IPS DF 19.7 (cell line): Measurements from ENCODE around the gene CCDC3.
"Not testable (repeated sequence)": the region's sequence is repeated elsewhere in the genome, so short reads cannot be mapped to it uniquely, and the experiment has no call there.

Experiments
- DNase-seq: peaks from one replicate; pipeline ENCODE4 v3.0.0-alpha.2; 2013; ENCODE audit warnings: low read depth, low spot score

Gene CCDC3

GRCh38 chr10:12888470-12888869 is 113.0 kb downstream of the CCDC3 start:
- no peak for DNase-seq

GRCh38 chr10:12887780-12888179 is 113.7 kb downstream of the CCDC3 start:
- DNase-seq, result no peak

GRCh38 chr10:12884851-12885250 is 116.7 kb downstream of the CCDC3 start:
- DNase-seq, result no peak

- no peak for DNase-seq
These were observed 121.1 kb downstream of the CCDC3 start for GRCh38 chr10:12880423-12880822.

GRCh38 chr10:12877150-12877549 is 124.4 kb downstream of the CCDC3 start:
- DNase-seq, result no peak

- DNase-seq, result no peak
These were observed 125.2 kb downstream of the CCDC3 start for GRCh38 chr10:12876266-12876665.

- no peak for DNase-seq
These were observed 126.4 kb downstream of the CCDC3 start for GRCh38 chr10:12875100-12875499.

- DNase-seq, result no peak
These were observed 127.0 kb downstream of the CCDC3 start for GRCh38 chr10:12874501-12874900.

- no peak for DNase-seq
These were observed 128.3 kb downstream of the CCDC3 start for GRCh38 chr10:12873172-12873571.

GRCh38 chr10:12872577-12872976 is 128.9 kb downstream of the CCDC3 start:
- no peak for DNase-seq

- no peak for DNase-seq
These were observed 132.1 kb downstream of the CCDC3 start for GRCh38 chr10:12869427-12869826.

- DNase-seq, result no peak
These were observed 133.3 kb downstream of the CCDC3 start for GRCh38 chr10:12868229-12868628.

- DNase-seq, result not testable (repeated sequence)
These were observed 136.0 kb downstream of the CCDC3 start for GRCh38 chr10:12865515-12865914.

- DNase-seq, result no peak
These were observed 139.1 kb downstream of the CCDC3 start for GRCh38 chr10:12862459-12862858.

GRCh38 chr10:12854988-12855387 is 146.5 kb downstream of the CCDC3 start:
- no peak for DNase-seq

GRCh38 chr10:12852687-12853086 is 148.8 kb downstream of the CCDC3 start:
- no peak for DNase-seq

- DNase-seq, result no peak
These were observed 152.0 kb downstream of the CCDC3 start for GRCh38 chr10:12849319-12850181.

GRCh38 chr10:12848439-12849173 is 152.9 kb downstream of the CCDC3 start:
- DNase-seq, result no peak

GRCh38 chr10:12847361-12847975 is 154.0 kb downstream of the CCDC3 start:
- DNase-seq, result peak; percentile 40

- no peak for DNase-seq
These were observed 154.8 kb downstream of the CCDC3 start for GRCh38 chr10:12846718-12847117.
